HepG2 (cell line): Measurements from ENCODE around the gene POLR1H. TPM values are rescaled to one million over a fixed set of nuclear protein-coding genes. Genes with fewer than 3 reads are reported as not detected.

Source experiments
- FOXA3 ChIP-seq: IDR thresholded peaks from 2 replicates; pipeline ENCODE4 v1.6.1; 2016; ENCODE audit warnings: missing genetic modification reagents, missing compliant biosample characterization
- FOXM1 ChIP-seq: sonication (generic); formaldehyde crosslinking; IDR thresholded peaks from 2 replicates; pipeline ENCODE4 v1.5.0; 2020; ENCODE audit warnings: missing genetic modification reagents
- HHEX ChIP-seq: IDR thresholded peaks from 2 replicates; pipeline ENCODE4 v1.6.1; 2016; ENCODE audit warnings: control low read depth
- HNF4A ChIP-seq: sonication (generic); formaldehyde crosslinking; IDR thresholded peaks from 2 replicates; pipeline ENCODE4 v1.4.0; 2020; ENCODE audit warnings: missing genetic modification reagents
- IKZF5 ChIP-seq: IDR thresholded peaks from 2 replicates; pipeline ENCODE4 v1.6.1; 2018; ENCODE audit warnings: missing genetic modification reagents, mild to moderate bottlenecking, missing compliant biosample characterization
- NR2F6 ChIP-seq, 2 experiments: IDR thresholded peaks; 2 replicates each; pipeline ENCODE4 v1.6.1; 2016; ENCODE audit warnings: antibody characterized with exemption in 1 of 2, mild to moderate bottlenecking in 1 of 2
- NRL ChIP-seq: sonication (generic); formaldehyde crosslinking; IDR thresholded peaks from 2 replicates; pipeline ENCODE4 v1.5.0; 2020; ENCODE audit warnings: missing genetic modification reagents, mild to moderate bottlenecking, moderate library complexity, borderline replicate concordance
- PITX1 ChIP-seq: sonication (generic); formaldehyde crosslinking; IDR thresholded peaks from 2 replicates; pipeline ENCODE4 v1.5.1; 2020; ENCODE audit warnings: mild to moderate bottlenecking, missing genetic modification reagents
- RFX5 ChIP-seq: IDR thresholded peaks from 2 replicates; pipeline ENCODE4 v1.6.1; 2011; ENCODE audit warnings: low read depth, low read length, improper control_type of control experiment
- RXRB ChIP-seq: IDR thresholded peaks from 2 replicates; pipeline ENCODE4 v1.6.1; 2016; ENCODE audit warnings: borderline replicate concordance, missing genetic modification reagents, missing compliant biosample characterization
- SNAI1 ChIP-seq: sonication (generic); formaldehyde crosslinking; IDR thresholded peaks from 2 replicates; pipeline ENCODE4 v1.5.0; 2020; ENCODE audit warnings: mild to moderate bottlenecking, missing genetic modification reagents, borderline replicate concordance
- THAP11 ChIP-seq: IDR thresholded peaks from 2 replicates; pipeline ENCODE4 v1.6.1; 2016; ENCODE audit warnings: missing biosample characterization, missing genetic modification reagents
- TP53 ChIP-seq: sonication (generic); formaldehyde crosslinking; conservative IDR thresholded peaks from 2 replicates; pipeline ENCODE4 v1.4.0; 2020; ENCODE audit warnings: missing genetic modification reagents
- ZBTB20 ChIP-seq: sonication (generic); formaldehyde crosslinking; IDR thresholded peaks from 2 replicates; pipeline ENCODE4 v1.8.1; 2023; ENCODE audit warnings: missing genetic modification reagents, low read depth, mild to moderate bottlenecking, borderline replicate concordance
- ZBTB7A ChIP-seq: sonication (generic); formaldehyde crosslinking; IDR thresholded peaks from 2 replicates; pipeline ENCODE4 v1.8.0; 2022; ENCODE audit warnings: mild to moderate bottlenecking, missing genetic modification reagents
- ZNF17 ChIP-seq: sonication (generic); formaldehyde crosslinking; IDR thresholded peaks from 2 replicates; pipeline ENCODE4 v1.5.0; 2020; ENCODE audit warnings: mild to moderate bottlenecking, missing genetic modification reagents
- ZNF230 ChIP-seq: sonication (generic); formaldehyde crosslinking; IDR thresholded peaks from 2 replicates; pipeline ENCODE4 v1.4.0; 2020; ENCODE audit warnings: mild to moderate bottlenecking, missing genetic modification reagents
- ZNF282 ChIP-seq: fragments of 450-650 bp; IDR thresholded peaks from 2 replicates; pipeline ENCODE4 v1.6.1; 2018; ENCODE audit not compliant: partially characterized antibody
- ZNF543 ChIP-seq: sonication (generic); formaldehyde crosslinking; IDR thresholded peaks from 2 replicates; pipeline ENCODE4 v1.4.0; 2020; ENCODE audit warnings: mild to moderate bottlenecking, missing genetic modification reagents
- ZNF761 ChIP-seq: sonication (generic); formaldehyde crosslinking; conservative IDR thresholded peaks from 2 replicates; pipeline ENCODE4 v1.4.0; 2020; ENCODE audit warnings: mild to moderate bottlenecking, missing genetic modification reagents
- ZNF768 ChIP-seq: sonication (generic); formaldehyde crosslinking; IDR thresholded peaks from 2 replicates; pipeline ENCODE4 v1.4.0; 2020; ENCODE audit warnings: missing genetic modification reagents
- ZNF879 ChIP-seq: sonication (generic); formaldehyde crosslinking; IDR thresholded peaks from 2 replicates; pipeline ENCODE4 v1.8.1; 2023; ENCODE audit warnings: missing genetic modification reagents
- polyA plus RNA-seq, 8 experiments: library from polyadenylated mRNA; depleted of rRNA in 3 of 8; stranded (reverse) in 7 of 8; unstranded in 1 of 8; fragments of >200 nt; fragmentation: Illumina TruSeq in 4 of 8; extraction: Trizol in 4 of 8; gene quantifications; 2 replicates each; pipeline versions ENCODE4 v1.2.1 to v1.2.3, GENCODE V29; 2011 to 2016; ENCODE audit warnings: low read depth in 4 of 8, missing spikeins in 1 of 8, mixed read lengths in 1 of 8; ENCODE audit not compliant: insufficient read depth in 1 of 8
- total RNA-seq, 5 experiments: library from RNA; depleted of rRNA; stranded (reverse); fragments of >200 nt; fragmentation: Illumina TruSeq; extraction: Trizol; gene quantifications; 2 replicates each; pipeline ENCODE4 v1.2.3, GENCODE V29; 2016; ENCODE audit warnings: low read depth in 1 of 5
- TF ChIP-seq, protein P1 (sequence below): fragments of 450-650 bp; IDR thresholded peaks from 2 replicates; pipeline ENCODE4 v1.6.1; 2017; ENCODE audit warnings: mild to moderate bottlenecking
- TF ChIP-seq, protein P2 (sequence below): sonication (generic); formaldehyde crosslinking; IDR thresholded peaks from 2 replicates; pipeline ENCODE4 v1.4.0; 2020; ENCODE audit warnings: missing genetic modification reagents, borderline replicate concordance

POLR1H gene
- total and polyA plus RNA-seq, 2 of the 13 experiments (the other 11 are each of a cell fraction or from before 2014, with no cell fraction given): 61.4 to 79.8 TPM

- TF ChIP-seq ZNF768 (CRISPR knock-in tag): no peak
- TF ChIP-seq PITX1 (CRISPR knock-in tag): peak; percentile 34; the same call in 1 of the 2 replicates
- no peak for TF ChIP-seq ZNF282
- peak; percentile 84 for TF ChIP-seq FOXA3 (CRISPR knock-in tag)
- TF ChIP-seq ZBTB20 (CRISPR knock-in tag): no peak
- no peak for TF ChIP-seq NR2F6 (IDR thresholded peaks at IDR 0.05)
- TF ChIP-seq NR2F6 (CRISPR knock-in tag; IDR thresholded peaks at IDR 0.05): peak; percentile 22; the same call in 1 of the 2 replicates
- no peak for TF ChIP-seq SNAI1 (CRISPR knock-in tag)
- TF ChIP-seq IKZF5 (CRISPR knock-in tag): peak; percentile 33; the same call in 1 of the 2 replicates
- TF ChIP-seq RXRB (CRISPR knock-in tag): 0 out of 2 replicates have a peak, but pooled peaks have one; percentile 9
- TF ChIP-seq ZNF17 (CRISPR knock-in tag): no peak
- TF ChIP-seq ZNF543 (CRISPR knock-in tag): peak; percentile 36
- no peak for TF ChIP-seq HHEX (CRISPR knock-in tag)
- TF ChIP-seq RFX5: no peak; the same call in 1 of the 2 replicates
- TF ChIP-seq HNF4A: no peak; the same call in 1 of the 2 replicates
- no peak for TF ChIP-seq NRL (CRISPR knock-in tag)
- peak; percentile 55; the same call in 1 of the 2 replicates for TF ChIP-seq THAP11 (CRISPR knock-in tag)
- no peak for TF ChIP-seq TP53 (CRISPR knock-in tag)
- TF ChIP-seq ZNF761: 0 out of 2 replicates have a peak, but pooled peaks have one; percentile 6
- TF ChIP-seq ZNF879 (CRISPR knock-in tag): no peak
- TF ChIP-seq, protein P1, sequence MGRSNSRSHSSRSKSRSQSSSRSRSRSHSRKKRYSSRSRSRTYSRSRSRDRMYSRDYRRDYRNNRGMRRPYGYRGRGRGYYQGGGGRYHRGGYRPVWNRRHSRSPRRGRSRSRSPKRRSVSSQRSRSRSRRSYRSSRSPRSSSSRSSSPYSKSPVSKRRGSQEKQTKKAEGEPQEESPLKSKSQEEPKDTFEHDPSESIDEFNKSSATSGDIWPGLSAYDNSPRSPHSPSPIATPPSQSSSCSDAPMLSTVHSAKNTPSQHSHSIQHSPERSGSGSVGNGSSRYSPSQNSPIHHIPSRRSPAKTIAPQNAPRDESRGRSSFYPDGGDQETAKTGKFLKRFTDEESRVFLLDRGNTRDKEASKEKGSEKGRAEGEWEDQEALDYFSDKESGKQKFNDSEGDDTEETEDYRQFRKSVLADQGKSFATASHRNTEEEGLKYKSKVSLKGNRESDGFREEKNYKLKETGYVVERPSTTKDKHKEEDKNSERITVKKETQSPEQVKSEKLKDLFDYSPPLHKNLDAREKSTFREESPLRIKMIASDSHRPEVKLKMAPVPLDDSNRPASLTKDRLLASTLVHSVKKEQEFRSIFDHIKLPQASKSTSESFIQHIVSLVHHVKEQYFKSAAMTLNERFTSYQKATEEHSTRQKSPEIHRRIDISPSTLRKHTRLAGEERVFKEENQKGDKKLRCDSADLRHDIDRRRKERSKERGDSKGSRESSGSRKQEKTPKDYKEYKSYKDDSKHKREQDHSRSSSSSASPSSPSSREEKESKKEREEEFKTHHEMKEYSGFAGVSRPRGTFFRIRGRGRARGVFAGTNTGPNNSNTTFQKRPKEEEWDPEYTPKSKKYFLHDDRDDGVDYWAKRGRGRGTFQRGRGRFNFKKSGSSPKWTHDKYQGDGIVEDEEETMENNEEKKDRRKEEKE: no peak
- TF ChIP-seq, protein P2, sequence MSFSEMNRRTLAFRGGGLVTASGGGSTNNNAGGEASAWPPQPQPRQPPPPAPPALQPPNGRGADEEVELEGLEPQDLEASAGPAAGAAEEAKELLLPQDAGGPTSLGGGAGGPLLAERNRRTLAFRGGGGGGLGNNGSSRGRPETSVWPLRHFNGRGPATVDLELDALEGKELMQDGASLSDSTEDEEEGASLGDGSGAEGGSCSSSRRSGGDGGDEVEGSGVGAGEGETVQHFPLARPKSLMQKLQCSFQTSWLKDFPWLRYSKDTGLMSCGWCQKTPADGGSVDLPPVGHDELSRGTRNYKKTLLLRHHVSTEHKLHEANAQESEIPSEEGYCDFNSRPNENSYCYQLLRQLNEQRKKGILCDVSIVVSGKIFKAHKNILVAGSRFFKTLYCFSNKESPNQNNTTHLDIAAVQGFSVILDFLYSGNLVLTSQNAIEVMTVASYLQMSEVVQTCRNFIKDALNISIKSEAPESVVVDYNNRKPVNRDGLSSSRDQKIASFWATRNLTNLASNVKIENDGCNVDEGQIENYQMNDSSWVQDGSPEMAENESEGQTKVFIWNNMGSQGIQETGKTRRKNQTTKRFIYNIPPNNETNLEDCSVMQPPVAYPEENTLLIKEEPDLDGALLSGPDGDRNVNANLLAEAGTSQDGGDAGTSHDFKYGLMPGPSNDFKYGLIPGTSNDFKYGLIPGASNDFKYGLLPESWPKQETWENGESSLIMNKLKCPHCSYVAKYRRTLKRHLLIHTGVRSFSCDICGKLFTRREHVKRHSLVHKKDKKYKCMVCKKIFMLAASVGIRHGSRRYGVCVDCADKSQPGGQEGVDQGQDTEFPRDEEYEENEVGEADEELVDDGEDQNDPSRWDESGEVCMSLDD (CRISPR knock-in tag): peak; percentile 84; the same call in 1 of the 2 replicates
- no peak for TF ChIP-seq FOXM1 (CRISPR knock-in tag)
- no peak; the same call in 1 of the 2 replicates for TF ChIP-seq ZBTB7A (CRISPR knock-in tag)
- TF ChIP-seq ZNF230 (CRISPR knock-in tag): no peak
Observed at GRCh38 chr6:30075790-30076732, 15.0 kb downstream of the POLR1H start (continued).
